ENCODE data around the gene TMEM94. TPM values are rescaled to one million over a fixed set of nuclear protein-coding genes. Genes with fewer than 3 reads are reported as not detected.

Gene TMEM94
- total and polyA plus RNA-seq, 12 donors = 25.6 to 66.7 (median 41.3) TPM

- intact Hi-C loops (cut with DNase I) = no loop called here
- Histone ChIP-seq H3K9me3 (no peaks in the 10 kb centered on the region), H3K27ac (no peak overlapping the region), H3K4me3 (no peak overlapping the region), H3K27me3 (no peaks in the 10 kb centered on the region), H3K36me3 (peaks cover 0 to 100% (median 49%) of the 10 kb centered on the region in 9 donors), H3K4me1 (peaks cover 8 to 38% (median 29%) of the 10 kb centered on the region in 9 donors)
- WGBS, 2 donors = 94 to 98% methylated on average over 11 of the region's 11 CpGs
- no peak for DNase-seq
- TF ChIP-seq, protein P1, sequence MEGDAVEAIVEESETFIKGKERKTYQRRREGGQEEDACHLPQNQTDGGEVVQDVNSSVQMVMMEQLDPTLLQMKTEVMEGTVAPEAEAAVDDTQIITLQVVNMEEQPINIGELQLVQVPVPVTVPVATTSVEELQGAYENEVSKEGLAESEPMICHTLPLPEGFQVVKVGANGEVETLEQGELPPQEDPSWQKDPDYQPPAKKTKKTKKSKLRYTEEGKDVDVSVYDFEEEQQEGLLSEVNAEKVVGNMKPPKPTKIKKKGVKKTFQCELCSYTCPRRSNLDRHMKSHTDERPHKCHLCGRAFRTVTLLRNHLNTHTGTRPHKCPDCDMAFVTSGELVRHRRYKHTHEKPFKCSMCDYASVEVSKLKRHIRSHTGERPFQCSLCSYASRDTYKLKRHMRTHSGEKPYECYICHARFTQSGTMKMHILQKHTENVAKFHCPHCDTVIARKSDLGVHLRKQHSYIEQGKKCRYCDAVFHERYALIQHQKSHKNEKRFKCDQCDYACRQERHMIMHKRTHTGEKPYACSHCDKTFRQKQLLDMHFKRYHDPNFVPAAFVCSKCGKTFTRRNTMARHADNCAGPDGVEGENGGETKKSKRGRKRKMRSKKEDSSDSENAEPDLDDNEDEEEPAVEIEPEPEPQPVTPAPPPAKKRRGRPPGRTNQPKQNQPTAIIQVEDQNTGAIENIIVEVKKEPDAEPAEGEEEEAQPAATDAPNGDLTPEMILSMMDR (IDR thresholded peaks at IDR 0.05) = no peak
- ATAC-seq = no peak
Measured at GRCh38 chr17:75496005-75496404, 39.6 kb downstream of the TMEM94 start.

GRCh38 chr17:75498039-75498725, 41.7 kb downstream of the TMEM94 start:
- TF ChIP-seq, protein P1 (IDR thresholded peaks at IDR 0.05) = no peak
- peak overlapping the region in 6 of 10 donors; percentile 45 to 77 (median 64) for H3K27ac ChIP-seq
- H3K9me3 ChIP-seq = no peaks in the 10 kb centered on the region
- WGBS, 2 donors = 65 to 76% methylated on average over 21 of the region's 21 CpGs
- peak in 1 of 2 donors; percentile 14 for DNase-seq
- ATAC-seq = peak in 2 of 8 donors; percentile 12 to 36
- intact Hi-C loops (cut with DNase I) = no loop called here
- peaks cover 0 to 98% (median 38%) of the 10 kb centered on the region in 9 donors for H3K36me3 ChIP-seq
- peak overlapping the region in 1 of 10 donors; percentile 0 for H3K4me3 ChIP-seq
- peaks cover 11 to 47% (median 33%) of the 10 kb centered on the region in 9 donors for H3K4me1 ChIP-seq
- H3K27me3 ChIP-seq = no peaks in the 10 kb centered on the region

GRCh38 chr17:75498726-75499213, 42.3 kb downstream of the TMEM94 start:
- WGBS, 2 donors = 52 to 54% methylated on average over 16 of the region's 16 CpGs
- peaks cover 0 to 98% (median 34%) of the 10 kb centered on the region in 9 donors for H3K36me3 ChIP-seq
- peak in 7 of 8 donors; percentile 3 to 20 (median 4) for ATAC-seq

GRCh38 chr17:75499313-75500022, 43.0 kb downstream of the TMEM94 start:
- intact Hi-C loops (cut with DNase I) = no loop called here

More at GRCh38 chr17:75498726-75499213, 42.3 kb downstream of the TMEM94 start:
- no peaks in the 10 kb centered on the region for H3K27me3 ChIP-seq
- H3K27ac ChIP-seq = peak overlapping the region in 7 of 10 donors; percentile 0 to 77 (median 63)
- H3K4me1 ChIP-seq = peaks cover 11 to 47% (median 33%) of the 10 kb centered on the region in 9 donors
- DNase-seq = peak in 1 of 2 donors; percentile 35
- no peaks in the 10 kb centered on the region for H3K9me3 ChIP-seq
- H3K4me3 ChIP-seq = peak overlapping the region in 1 of 10 donors; percentile 0
- intact Hi-C loops (cut with DNase I) = no loop called here
- TF ChIP-seq, protein P1 (IDR thresholded peaks at IDR 0.05) = peak in 2 of 9 donors; percentile 5 to 12

More at GRCh38 chr17:75499313-75500022, 43.0 kb downstream of the TMEM94 start:
- peak in 1 of 2 donors; percentile 36 for DNase-seq
- H3K36me3 ChIP-seq = peaks cover 0 to 98% (median 28%) of the 10 kb centered on the region in 9 donors
- no peaks in the 10 kb centered on the region for H3K27me3 ChIP-seq
- no peak overlapping the region for H3K4me3 ChIP-seq
- peak overlapping the region in 9 of 10 donors; percentile 0 to 77 (median 57) for H3K27ac ChIP-seq
- WGBS, 2 donors = 52 to 60% methylated on average over 16 of the region's 16 CpGs
- H3K4me1 ChIP-seq = peaks cover 11 to 47% (median 33%) of the 10 kb centered on the region in 9 donors
- TF ChIP-seq, protein P1 (IDR thresholded peaks at IDR 0.05) = no peak
- ATAC-seq = peak in 4 of 8 donors; percentile 17 to 23 (median 18)
- no peaks in the 10 kb centered on the region for H3K9me3 ChIP-seq
